T-helper 1 cell treated with Interleukin-12 subunit alpha and Interleukin-12 subunit beta and Interleukin-4 antibody, amounts not matched to agents 30 ng/mL and 1 ng/mL, for 36 hours (primary cell): ENCODE data around the gene MGLL. TPM values are rescaled to one million over a fixed set of nuclear protein-coding genes. Genes with fewer than 3 reads are reported as not detected.

Experiments
- intact Hi-C: fragments of 100-400 bp; cut with micrococcal nuclease; formaldehyde crosslinking; loops from one replicate; pipeline ENCODE4 v1.15.1; 2024
- total RNA-seq: library from RNA; stranded (reverse); gene quantifications from 2 replicates; pipeline ENCODE4 v1.2.3, GENCODE V29; 2022

The MGLL gene
- total RNA-seq, 1 donor from 2014 or later, result 1.9 TPM

- intact Hi-C loops, result no loop called here
Measured at GRCh38 chr3:127790882-127791183, 31.5 kb downstream of the MGLL start.

GRCh38 chr3:127789990-127790881 lies 32.1 kb downstream of the MGLL start:
- intact Hi-C loops, result no loop called here

GRCh38 chr3:127789051-127789450 lies 33.3 kb downstream of the MGLL start:
- intact Hi-C loops, result no loop called here

DNA sequence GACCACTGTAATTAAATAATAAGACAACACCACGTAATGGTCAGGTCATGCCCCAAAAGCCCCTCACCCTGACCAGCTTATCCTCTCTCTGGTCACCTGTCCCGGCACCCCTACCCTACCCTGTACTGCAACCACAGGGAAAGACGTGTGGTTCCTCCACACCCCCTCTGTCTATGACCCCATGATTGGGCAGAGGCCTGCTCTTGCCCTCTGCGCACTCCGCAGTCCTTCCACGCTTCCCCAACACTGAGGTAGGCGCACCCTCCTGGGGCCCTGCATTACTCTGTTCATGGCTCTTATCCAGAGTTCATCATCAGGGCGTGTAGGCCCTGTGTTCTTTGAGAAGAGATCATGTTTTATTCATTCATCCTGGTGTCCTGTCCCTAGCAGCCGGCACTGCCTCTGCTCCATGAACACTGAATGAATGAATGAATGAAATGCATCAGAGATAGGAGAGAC lies 33.8 kb downstream of the MGLL start:
- intact Hi-C loops, result no loop called here

DNA sequence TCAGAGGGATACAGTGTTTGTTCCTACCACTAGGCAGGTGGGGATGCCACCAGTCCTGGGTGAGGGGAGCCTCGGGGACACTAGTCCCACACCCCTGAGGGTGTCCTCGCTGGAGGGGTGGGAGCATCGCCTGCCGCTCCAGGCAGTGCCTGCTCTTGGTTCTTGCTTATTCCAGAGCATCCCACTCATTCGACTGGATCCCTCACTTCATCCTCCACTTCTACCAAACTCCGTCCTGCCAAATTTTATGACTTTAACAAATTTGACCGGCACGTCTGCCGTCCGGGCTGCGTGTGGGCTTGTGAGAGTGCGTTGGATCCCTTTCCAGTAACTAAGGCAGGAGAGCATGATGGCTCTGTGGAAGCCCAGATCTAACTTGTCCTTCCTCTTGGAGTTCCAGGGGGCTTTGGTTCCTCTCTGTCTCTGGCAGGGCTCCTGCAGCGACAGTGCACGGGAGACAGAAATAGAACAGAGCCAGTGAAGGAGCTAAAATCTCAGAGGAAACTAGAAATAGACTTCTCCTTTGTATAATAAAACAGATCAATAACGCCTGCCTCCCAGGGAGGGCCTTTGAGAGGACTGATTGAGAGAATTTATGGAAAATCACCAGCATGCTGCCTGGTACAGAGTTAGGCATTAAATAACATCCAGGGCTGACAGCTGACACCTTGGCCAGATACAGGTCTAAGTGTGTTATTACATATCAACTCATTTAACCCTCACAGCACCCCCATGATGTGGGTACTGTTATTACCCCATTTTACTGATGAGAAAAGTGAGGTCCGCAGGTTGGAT lies 34.5 kb downstream of the MGLL start:
- intact Hi-C loops, result no loop called here

DNA sequence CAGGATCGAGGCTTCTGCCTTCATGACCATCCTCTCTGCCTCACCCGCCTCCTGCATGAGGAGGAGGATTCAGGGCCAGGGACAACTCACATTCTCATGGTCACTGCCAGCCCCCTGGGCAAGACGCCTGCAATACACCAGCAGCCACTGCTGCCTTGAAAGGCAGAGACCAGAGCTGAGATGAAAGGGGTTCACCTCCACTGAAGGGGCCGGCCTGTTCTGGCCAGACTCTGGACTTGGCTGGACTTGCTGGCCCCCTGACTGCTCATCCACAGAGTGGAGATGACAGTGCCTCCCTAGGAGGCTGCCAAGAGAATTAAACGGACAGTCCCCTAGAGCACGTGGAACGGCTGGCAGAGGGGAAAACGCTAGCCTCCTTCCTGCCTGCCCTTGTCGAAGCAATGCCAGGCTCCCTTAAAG lies 35.2 kb downstream of the MGLL start:
- intact Hi-C loops, result no loop called here

GRCh38 chr3:127786353-127787070 lies 35.8 kb downstream of the MGLL start:
- intact Hi-C loops, result no loop called here

DNA sequence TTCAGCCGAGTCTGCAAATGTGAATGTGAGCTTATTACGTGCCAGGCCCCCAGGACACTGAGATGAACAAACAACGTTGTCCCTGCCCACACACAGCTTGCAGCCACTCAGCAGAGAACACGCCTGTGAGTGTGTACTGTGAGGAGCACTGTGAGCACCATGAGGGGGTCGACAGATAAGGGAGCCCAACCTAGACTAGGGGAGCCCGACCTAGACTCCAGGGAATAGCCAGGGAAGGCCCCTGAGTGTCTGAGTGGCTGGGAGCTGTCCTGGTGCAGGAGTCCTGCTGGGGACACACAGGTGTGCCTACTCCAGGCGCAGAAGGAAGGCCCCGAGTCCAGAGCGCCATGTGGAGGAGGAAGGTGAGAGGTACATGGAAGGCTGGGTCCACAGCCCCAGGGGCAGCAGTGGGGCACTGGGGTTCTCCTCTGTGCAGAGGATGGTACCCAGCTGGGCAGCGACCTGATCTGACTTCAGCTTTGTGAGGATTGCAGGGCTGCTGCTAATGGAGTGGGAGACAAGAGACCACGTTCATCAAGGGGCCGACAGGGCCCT lies 36.5 kb downstream of the MGLL start:
- intact Hi-C loops, result no loop called here

DNA sequence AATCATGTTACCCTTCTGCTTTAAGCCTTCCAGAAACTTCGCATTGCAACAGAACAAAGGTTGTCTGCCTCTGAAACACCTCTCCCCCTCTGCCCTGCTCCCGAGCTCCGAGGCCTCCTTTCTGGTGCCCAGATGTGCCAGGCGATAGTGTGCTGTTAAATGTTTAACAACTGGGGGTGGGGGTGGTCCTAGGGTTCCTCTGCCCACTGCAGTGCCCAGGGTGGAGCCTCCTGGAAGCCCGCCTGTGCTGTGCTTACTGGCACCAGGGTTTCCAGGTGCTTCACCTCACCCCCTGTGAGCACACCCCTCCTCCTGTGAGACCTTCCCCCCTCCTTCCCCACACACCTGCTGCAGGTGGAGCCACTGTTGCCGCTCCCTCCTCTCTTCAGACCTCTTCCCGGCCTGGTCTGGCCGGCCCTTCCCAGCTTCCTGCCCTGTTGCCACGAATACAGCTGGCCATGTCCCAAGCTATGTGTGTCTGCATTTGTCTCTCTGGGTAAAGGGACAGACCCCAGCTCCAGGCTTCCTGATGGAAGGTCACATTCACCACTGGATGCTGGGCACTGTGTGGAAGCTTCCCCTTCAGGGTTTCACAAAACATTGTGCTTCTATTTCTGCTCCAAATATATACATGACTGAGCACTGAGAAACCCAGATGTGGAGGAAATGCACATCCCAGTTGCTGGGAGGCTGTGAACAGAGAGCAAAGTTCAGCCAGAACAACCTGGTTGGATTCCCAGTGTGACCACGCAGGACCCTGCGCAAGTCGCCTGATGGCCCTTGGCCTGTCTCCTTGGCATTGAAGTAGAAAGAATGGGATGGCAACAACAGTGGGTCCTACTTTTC lies 37.2 kb downstream of the MGLL start:
- intact Hi-C loops, result no loop called here

GRCh38 chr3:127784283-127784682 lies 38.0 kb downstream of the MGLL start:
- intact Hi-C loops, result no loop called here

GRCh38 chr3:127783642-127784160 lies 38.6 kb downstream of the MGLL start:
- intact Hi-C loops, result no loop called here

GRCh38 chr3:127783166-127783565 lies 39.1 kb downstream of the MGLL start:
- intact Hi-C loops, result no loop called here

DNA sequence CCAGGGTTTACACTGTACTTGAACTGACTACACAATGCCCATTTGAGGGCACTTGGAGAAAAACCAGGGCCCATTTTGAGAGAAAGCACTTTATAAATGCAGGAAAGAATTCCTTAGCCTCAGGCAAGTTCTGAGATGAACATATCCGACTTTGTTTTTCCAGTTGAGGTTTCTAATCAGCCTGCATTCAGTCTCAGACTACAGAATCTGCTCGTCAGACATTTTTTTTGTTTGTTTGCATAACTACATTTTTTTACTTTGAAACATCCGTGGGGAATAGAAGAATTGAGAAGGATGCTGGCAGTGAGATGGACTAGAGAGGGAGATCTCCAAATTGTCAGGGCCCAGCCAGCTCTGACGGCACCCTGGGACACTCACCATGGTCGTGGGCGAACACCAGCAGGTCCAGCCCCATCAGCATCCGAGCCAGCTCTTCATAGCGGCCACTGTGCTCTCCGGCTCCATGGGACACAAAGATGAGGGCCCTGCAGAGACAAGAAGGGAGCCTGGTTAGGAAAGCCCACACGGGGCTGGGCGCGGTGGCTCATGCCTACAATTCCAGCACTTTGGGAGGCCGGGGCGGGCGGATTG lies 40.8 kb downstream of the MGLL start:
- intact Hi-C loops, result no loop called here

- intact Hi-C loops, result no loop called here
Measured at GRCh38 chr3:127780536-127781400, 41.5 kb downstream of the MGLL start.

GRCh38 chr3:127779747-127780146 lies 42.6 kb downstream of the MGLL start:
- intact Hi-C loops, result no loop called here

GRCh38 chr3:127777921-127778656 lies 44.2 kb downstream of the MGLL start:
- intact Hi-C loops, result no loop called here

DNA sequence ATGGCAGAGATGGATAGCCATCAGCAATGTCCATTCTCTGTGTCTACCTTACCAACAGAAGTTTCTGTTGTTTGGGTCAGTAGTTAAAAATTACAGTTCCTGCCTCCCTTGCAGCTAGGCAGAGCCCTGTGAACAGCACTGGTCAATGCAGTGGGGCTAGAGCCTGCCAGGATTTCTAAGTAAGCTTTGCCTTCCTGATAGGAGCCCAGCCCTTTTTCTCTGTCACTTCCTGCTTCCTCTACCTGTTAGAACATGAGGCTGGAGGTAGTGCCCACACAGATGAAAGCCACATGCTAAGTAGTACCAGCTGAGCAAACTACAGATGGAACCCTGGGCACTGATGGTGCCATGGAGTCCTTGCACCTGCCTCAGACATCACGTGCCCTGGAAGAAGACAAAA lies 45.0 kb downstream of the MGLL start:
- intact Hi-C loops, result no loop called here

DNA sequence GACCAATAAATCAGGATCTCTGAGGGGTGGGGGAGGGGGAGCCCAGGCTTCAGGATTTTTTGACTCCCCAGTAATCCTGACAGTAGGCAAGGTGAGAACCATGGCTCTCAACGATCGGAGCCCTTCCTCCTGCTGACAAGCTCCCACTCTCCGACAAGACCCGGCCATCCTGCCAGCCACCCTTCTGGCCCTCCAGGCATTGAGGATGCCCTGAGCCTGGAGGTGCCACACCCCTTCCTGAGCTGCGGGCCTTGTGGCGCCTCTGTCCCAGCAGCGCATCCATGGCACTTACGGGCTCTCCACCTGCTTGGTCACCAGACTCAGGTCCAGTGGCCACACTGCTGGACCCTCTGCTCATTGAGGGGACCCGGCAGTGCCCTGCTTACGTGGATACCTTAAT lies 46.0 kb downstream of the MGLL start:
- intact Hi-C loops, result no loop called here
